Panc1 (cell line): ENCODE data around the gene MYO7A. TPM values are rescaled to one million over a fixed set of nuclear protein-coding genes. Genes with fewer than 3 reads are reported as not detected.

Experiments used
- ATAC-seq: fragments of 200-7000 bp; cut with Tn5 transposase; 2 replicates; pipeline ENCODE4 v1.9.1; 2020; ENCODE audit warnings: mild to moderate bottlenecking, moderate library complexity
- BruUV-seq: library from RNA; stranded (reverse); fragments of 400-500 nt; replicated peaks from 2 replicates; lab custom pipeline; 2021; lab: Mats Ljungman, UMichigan
- CTCF ChIA-PET: fragments of 300-600 bp; sonication (Branson Sonifier 250); formaldehyde crosslinking; loops from one replicate; lab custom pipeline; 2022; ENCODE audit warnings: antibody characterized with exemption; lab: Charles Lee
- POLR2A ChIA-PET: fragments of 300-600 bp; sonication (Branson Sonifier 250); formaldehyde crosslinking; loops from one replicate; lab custom pipeline; 2022; ENCODE audit warnings: antibody characterized with exemption; lab: Charles Lee
- DNase-seq: peaks from one replicate; pipeline ENCODE4 v3.0.0-alpha.2; 2010; ENCODE audit warnings: low read depth, low spot score
- H3K27ac ChIP-seq: 2 replicates; pipeline ENCODE4 v1.5.1; 2011; ENCODE audit warnings: mild to moderate bottlenecking, low read length, inconsistent platforms
- H3K27me3 ChIP-seq: fragments of 200-500 bp; sonication (Bioruptor generic); 2 replicates; pipeline ENCODE4 v1.6.0; 2014; ENCODE audit warnings: low read length, inconsistent platforms; ENCODE audit not compliant: control insufficient read depth, insufficient read depth
- H3K36me3 ChIP-seq: fragments of 200-500 bp; sonication (Bioruptor generic); 2 replicates; pipeline ENCODE4 v1.5.1; 2014; ENCODE audit warnings: inconsistent platforms, mild to moderate bottlenecking, low read length, moderate library complexity; ENCODE audit not compliant: control insufficient read depth, insufficient read depth
- H3K4me1 ChIP-seq: 2 replicates; pipeline ENCODE4 v1.5.1; 2011; ENCODE audit warnings: inconsistent platforms, mild to moderate bottlenecking, low read length, moderate library complexity; ENCODE audit not compliant: control insufficient read depth, insufficient read depth
- H3K4me3 ChIP-seq, 2 experiments: 2 replicates each; pipeline ENCODE4 v1.5.1; 2011 to 2012; ENCODE audit warnings: low read depth in 2 of 2, low read length in 2 of 2, mild to moderate bottlenecking in 2 of 2, inconsistent platforms in 1 of 2, moderate library complexity in 1 of 2
- H3K9me3 ChIP-seq: fragments of 200-500 bp; sonication (Bioruptor generic); 2 replicates; pipeline ENCODE4 v1.5.1; 2014; ENCODE audit warnings: low read depth, mild to moderate bottlenecking, inconsistent platforms, low read length, moderate library complexity; ENCODE audit not compliant: control insufficient read depth, insufficient read depth
- POLR2AphosphoS5 ChIP-seq: IDR thresholded peaks from 2 replicates; pipeline ENCODE4 v1.6.1; 2012; ENCODE audit warnings: mild to moderate bottlenecking, low read depth, low read length, moderate library complexity
- SIN3A ChIP-seq: IDR thresholded peaks from 2 replicates; pipeline ENCODE4 v1.6.1; 2012; ENCODE audit warnings: low read depth, mild to moderate bottlenecking, low read length, moderate library complexity, borderline replicate concordance; ENCODE audit not compliant: insufficient read depth
- TCF7L2 ChIP-seq: IDR thresholded peaks from 2 replicates; pipeline ENCODE4 v1.6.1; 2011; ENCODE audit warnings: mild to moderate bottlenecking, low read depth, low read length, inconsistent platforms
- in situ Hi-C: cut with HindIII; loops from 2 replicates; pipeline ENCODE4 v1.10.0; 2016; ENCODE audit warnings: low sequenced_read_pairs, low pct_unique_long_range_greater_than_20kb
- intact Hi-C: fragments of 100-400 bp; cut with micrococcal nuclease; formaldehyde crosslinking; loops from one replicate; pipeline ENCODE4 v1.10.0; 2022; ENCODE audit not compliant: unreplicated experiment
- total RNA-seq: library from RNA; stranded (reverse); gene quantifications from one replicate; pipeline ENCODE4 v1.2.1, GENCODE V29; 2021; ENCODE audit not compliant: unreplicated experiment
- TF ChIP-seq, protein P1 (sequence below), 2 experiments: IDR thresholded peaks; 2 replicates each; pipeline ENCODE4 v1.6.1; 2011 to 2012; ENCODE audit warnings: low read depth in 2 of 2, control low read depth in 1 of 2, low read length in 1 of 2, mild to moderate bottlenecking in 1 of 2, moderate library complexity in 1 of 2; ENCODE audit not compliant: insufficient read depth in 1 of 2
- TF ChIP-seq, protein P2 (sequence below): fragments of 450-650 bp; IDR thresholded peaks from 2 replicates; pipeline ENCODE4 v1.5.1; 2017; ENCODE audit warnings: mild to moderate bottlenecking

The MYO7A gene
- total RNA-seq, 1 experiment from 2014 or later = 1.3 TPM

DNA sequence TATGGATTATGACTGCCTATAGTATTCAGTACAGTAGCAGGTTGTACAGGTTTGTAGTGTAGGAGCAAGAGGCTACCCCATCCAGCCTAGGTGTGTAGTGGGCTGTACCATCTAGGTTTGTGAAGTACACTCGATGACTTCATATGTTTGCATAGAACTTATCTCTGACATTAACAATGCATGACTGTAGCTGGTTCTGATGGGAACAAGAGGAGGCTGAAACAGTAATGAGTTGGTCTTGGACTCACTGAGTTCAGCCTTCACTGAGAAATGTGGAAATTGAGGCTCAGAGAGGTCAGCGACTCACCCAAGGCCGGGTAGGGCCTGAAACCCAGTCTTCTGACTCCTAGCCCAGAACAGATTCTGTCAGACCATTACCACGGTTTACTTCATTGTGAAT is 13.0 kb downstream of the MYO7A start:
- Histone ChIP-seq H3K36me3 (no peaks in the 10 kb centered on the region), H3K27ac (no peak overlapping the region), H3K9me3 (no peaks in the 10 kb centered on the region), H3K27me3 (no peaks in the 10 kb centered on the region), H3K4me1 (0 out of 2 replicates have a peak, but pooled peaks cover 2% of the 10 kb centered on the region), H3K4me3 (no peak overlapping the region)
- intact Hi-C loops (no loop called here), in situ Hi-C loops (loop anchor here (10.0 kb wide), 1 partner anchor 76 kb away; the partner anchor contains the start of gene CAPN5)
- DNase-seq (no peak), ATAC-seq (no peak)
- ChIA-PET POLR2A (no interaction called here), CTCF (interaction anchor here (0.6 kb wide), 1 partner anchor 41 kb away, joined by 3 read pairs; no protein-coding TSS in a partner anchor)
- BruUV-seq = no TSS peak
- TF ChIP-seq SIN3A (no peak), TCF7L2 (no peak), POLR2AphosphoS5 (no peak)

DNA sequence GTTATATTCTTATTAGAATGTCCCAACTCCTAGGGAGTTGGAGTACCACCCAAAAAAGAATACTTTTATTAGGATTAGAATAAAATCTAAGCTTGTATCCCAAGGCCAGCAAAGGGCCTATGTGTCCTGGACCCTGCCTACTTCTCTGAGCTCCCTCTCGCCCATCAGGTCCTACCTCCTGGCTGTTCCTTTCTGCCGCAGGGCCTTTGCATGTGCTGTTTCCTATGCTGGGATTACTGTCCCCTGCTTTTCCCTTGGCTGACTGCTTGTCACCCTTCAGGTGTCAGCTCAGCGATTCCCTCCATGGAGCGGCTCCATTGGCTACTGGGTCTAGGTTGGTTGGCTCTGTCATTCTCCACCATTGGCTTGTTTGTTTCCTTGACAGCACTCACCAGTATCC is 13.4 kb downstream of the MYO7A start:
- intact Hi-C loops (no loop called here), in situ Hi-C loops (loop anchor here (10.0 kb wide), 1 partner anchor 77 kb away; the partner anchor contains the start of gene CAPN5)
- DNase-seq (no peak), ATAC-seq (no peak)
- Histone ChIP-seq H3K27ac (no peak overlapping the region), H3K36me3 (no peaks in the 10 kb centered on the region), H3K4me1 (0 out of 2 replicates have a peak, but pooled peaks cover 2% of the 10 kb centered on the region), H3K4me3 (no peak overlapping the region), H3K9me3 (no peaks in the 10 kb centered on the region), H3K27me3 (no peaks in the 10 kb centered on the region)
- TF ChIP-seq, protein P1, sequence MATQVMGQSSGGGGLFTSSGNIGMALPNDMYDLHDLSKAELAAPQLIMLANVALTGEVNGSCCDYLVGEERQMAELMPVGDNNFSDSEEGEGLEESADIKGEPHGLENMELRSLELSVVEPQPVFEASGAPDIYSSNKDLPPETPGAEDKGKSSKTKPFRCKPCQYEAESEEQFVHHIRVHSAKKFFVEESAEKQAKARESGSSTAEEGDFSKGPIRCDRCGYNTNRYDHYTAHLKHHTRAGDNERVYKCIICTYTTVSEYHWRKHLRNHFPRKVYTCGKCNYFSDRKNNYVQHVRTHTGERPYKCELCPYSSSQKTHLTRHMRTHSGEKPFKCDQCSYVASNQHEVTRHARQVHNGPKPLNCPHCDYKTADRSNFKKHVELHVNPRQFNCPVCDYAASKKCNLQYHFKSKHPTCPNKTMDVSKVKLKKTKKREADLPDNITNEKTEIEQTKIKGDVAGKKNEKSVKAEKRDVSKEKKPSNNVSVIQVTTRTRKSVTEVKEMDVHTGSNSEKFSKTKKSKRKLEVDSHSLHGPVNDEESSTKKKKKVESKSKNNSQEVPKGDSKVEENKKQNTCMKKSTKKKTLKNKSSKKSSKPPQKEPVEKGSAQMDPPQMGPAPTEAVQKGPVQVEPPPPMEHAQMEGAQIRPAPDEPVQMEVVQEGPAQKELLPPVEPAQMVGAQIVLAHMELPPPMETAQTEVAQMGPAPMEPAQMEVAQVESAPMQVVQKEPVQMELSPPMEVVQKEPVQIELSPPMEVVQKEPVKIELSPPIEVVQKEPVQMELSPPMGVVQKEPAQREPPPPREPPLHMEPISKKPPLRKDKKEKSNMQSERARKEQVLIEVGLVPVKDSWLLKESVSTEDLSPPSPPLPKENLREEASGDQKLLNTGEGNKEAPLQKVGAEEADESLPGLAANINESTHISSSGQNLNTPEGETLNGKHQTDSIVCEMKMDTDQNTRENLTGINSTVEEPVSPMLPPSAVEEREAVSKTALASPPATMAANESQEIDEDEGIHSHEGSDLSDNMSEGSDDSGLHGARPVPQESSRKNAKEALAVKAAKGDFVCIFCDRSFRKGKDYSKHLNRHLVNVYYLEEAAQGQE (IDR thresholded peaks at IDR 0.05; ENCODE audit: insufficient read depth in 1 of 2, low read depth in 2 of 2, low read length in 1 of 2) = no peak
- TF ChIP-seq TCF7L2 (no peak), SIN3A (no peak), POLR2AphosphoS5 (no peak)
- TF ChIP-seq, protein P2, sequence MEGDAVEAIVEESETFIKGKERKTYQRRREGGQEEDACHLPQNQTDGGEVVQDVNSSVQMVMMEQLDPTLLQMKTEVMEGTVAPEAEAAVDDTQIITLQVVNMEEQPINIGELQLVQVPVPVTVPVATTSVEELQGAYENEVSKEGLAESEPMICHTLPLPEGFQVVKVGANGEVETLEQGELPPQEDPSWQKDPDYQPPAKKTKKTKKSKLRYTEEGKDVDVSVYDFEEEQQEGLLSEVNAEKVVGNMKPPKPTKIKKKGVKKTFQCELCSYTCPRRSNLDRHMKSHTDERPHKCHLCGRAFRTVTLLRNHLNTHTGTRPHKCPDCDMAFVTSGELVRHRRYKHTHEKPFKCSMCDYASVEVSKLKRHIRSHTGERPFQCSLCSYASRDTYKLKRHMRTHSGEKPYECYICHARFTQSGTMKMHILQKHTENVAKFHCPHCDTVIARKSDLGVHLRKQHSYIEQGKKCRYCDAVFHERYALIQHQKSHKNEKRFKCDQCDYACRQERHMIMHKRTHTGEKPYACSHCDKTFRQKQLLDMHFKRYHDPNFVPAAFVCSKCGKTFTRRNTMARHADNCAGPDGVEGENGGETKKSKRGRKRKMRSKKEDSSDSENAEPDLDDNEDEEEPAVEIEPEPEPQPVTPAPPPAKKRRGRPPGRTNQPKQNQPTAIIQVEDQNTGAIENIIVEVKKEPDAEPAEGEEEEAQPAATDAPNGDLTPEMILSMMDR = no peak
- BruUV-seq = no TSS peak
- ChIA-PET POLR2A (no interaction called here), CTCF (no interaction called here)
